AG10803 (cell line): Measurements from ENCODE around the gene ENDOG.
"Not testable (repeated sequence)": the region's sequence is repeated elsewhere in the genome, so short reads cannot be mapped to it uniquely, and the experiment has no call there.

Experiments used
- DNase-seq: peaks from one replicate; pipeline ENCODE4 v3.0.0; 2010; ENCODE audit warnings: low read depth
- H3K4me3 ChIP-seq: 2 replicates; pipeline ENCODE4 v1.5.1; 2011; ENCODE audit warnings: mild to moderate bottlenecking, low read length, control low read depth
- CTCF ChIP-seq: conservative IDR thresholded peaks from 2 replicates; pipeline ENCODE4 v1.5.1; 2011; ENCODE audit warnings: mild to moderate bottlenecking, low read length, control low read depth, inconsistent platforms

Gene ENDOG

GRCh38 chr9:128788445-128788844 lies 29.9 kb upstream of the ENDOG start:
- no peak for TF ChIP-seq CTCF
- no peak for DNase-seq
- peak overlapping the region; percentile 99 for H3K4me3 ChIP-seq

GRCh38 chr9:128790536-128790935 lies 27.8 kb upstream of the ENDOG start:
- no peak overlapping the region for H3K4me3 ChIP-seq
- no peak for DNase-seq
- TF ChIP-seq CTCF: no peak

GRCh38 chr9:128792134-128792533 lies 26.2 kb upstream of the ENDOG start:
- H3K4me3 ChIP-seq: no peak overlapping the region
- DNase-seq: no peak
- TF ChIP-seq CTCF: no peak

- TF ChIP-seq CTCF: no peak
- no peak for DNase-seq
- no peak overlapping the region for H3K4me3 ChIP-seq
Measured at GRCh38 chr9:128792978-128793686, 25.2 kb upstream of the ENDOG start.

GRCh38 chr9:128794961-128795360 lies 23.3 kb upstream of the ENDOG start:
- H3K4me3 ChIP-seq, DNase-seq: not testable (repeated sequence)

- H3K4me3 ChIP-seq: no peak overlapping the region
- no peak for TF ChIP-seq CTCF
- no peak for DNase-seq
Measured at GRCh38 chr9:128798896-128799295, 19.4 kb upstream of the ENDOG start.

GRCh38 chr9:128800061-128800460 lies 18.2 kb upstream of the ENDOG start:
- no peak for TF ChIP-seq CTCF
- H3K4me3 ChIP-seq: no peak overlapping the region
- no peak for DNase-seq
